Keratinocyte (primary cell): ENCODE measurements around the gene BBS1. TPM values are rescaled to one million over a fixed set of nuclear protein-coding genes. Genes with fewer than 3 reads are reported as not detected.

Experiments used
- DNase-seq: peaks from one replicate; pipeline ENCODE4 v3.0.0-alpha.2; 2011; ENCODE audit warnings: low read depth, missing footprints, low spot score
- FAIRE-seq: peaks from 2 replicates; lab custom pipeline; 2011; peaks lifted over from hg19 to GRCh38; lab: Jason Lieb, UNC
- H2AFZ ChIP-seq: 2 replicates; pipeline ENCODE4 v1.6.0; 2012; ENCODE audit warnings: low read length, control low read depth, inconsistent platforms; ENCODE audit not compliant: control insufficient read depth
- H3K27ac ChIP-seq: 2 replicates; pipeline ENCODE4 v1.5.1; 2011; ENCODE audit warnings: low read length; ENCODE audit not compliant: control insufficient read depth, insufficient read depth
- H3K27me3 ChIP-seq: 3 replicates; pipeline ENCODE4 v1.6.0; 2011; ENCODE audit warnings: low read length; ENCODE audit not compliant: control insufficient read depth, insufficient read depth; ENCODE audit errors: extremely low read depth
- H3K36me3 ChIP-seq, 2 experiments: 2 replicates in 1 of 2; 3 replicates in 1 of 2; pipeline ENCODE4 v1.5.1; 2011; ENCODE audit warnings: low read length in 2 of 2, mild to moderate bottlenecking in 1 of 2; ENCODE audit not compliant: control insufficient read depth in 2 of 2, insufficient read depth in 2 of 2; ENCODE audit errors: extremely low read depth in 1 of 2
- H3K4me1 ChIP-seq: 3 replicates; pipeline ENCODE4 v1.5.1; 2011; ENCODE audit warnings: low read length; ENCODE audit not compliant: control insufficient read depth, insufficient read depth; ENCODE audit errors: extremely low read depth
- H3K4me2 ChIP-seq: 3 replicates; pipeline ENCODE4 v1.6.0; 2011; ENCODE audit warnings: low read depth, low read length; ENCODE audit not compliant: control insufficient read depth, insufficient read depth; ENCODE audit errors: extremely low read depth
- H3K4me3 ChIP-seq, 3 experiments: fragments of 200-600 bp in 1 of 3; sonication (generic) in 1 of 3; 2 replicates in 2 of 3; 3 replicates in 1 of 3; pipeline ENCODE4 v1.5.1; 2011 to 2016; ENCODE audit warnings: low read length in 3 of 3, mild to moderate bottlenecking in 3 of 3, control low read depth in 2 of 3, inconsistent platforms in 1 of 3, low read depth in 1 of 3, mixed read lengths in 1 of 3, mixed run types in 1 of 3, moderate library complexity in 1 of 3; ENCODE audit not compliant: control insufficient read depth in 2 of 3, insufficient read depth in 2 of 3; ENCODE audit errors: extremely low read depth in 1 of 3
- H3K79me2 ChIP-seq: 2 replicates; pipeline ENCODE4 v1.6.0; 2012; ENCODE audit warnings: low read length; ENCODE audit not compliant: control insufficient read depth, insufficient read depth
- H3K9ac ChIP-seq: 3 replicates; pipeline ENCODE4 v1.6.0; 2011; ENCODE audit warnings: low read length; ENCODE audit not compliant: control insufficient read depth, insufficient read depth; ENCODE audit errors: extremely low read depth
- H3K9me1 ChIP-seq: 3 replicates; pipeline ENCODE4 v1.6.0; 2011; ENCODE audit warnings: low read length; ENCODE audit not compliant: control insufficient read depth, insufficient read depth; ENCODE audit errors: extremely low read depth
- H3K9me3 ChIP-seq: 2 replicates; pipeline ENCODE4 v1.5.1; 2012; ENCODE audit warnings: low read depth, low read length; ENCODE audit not compliant: control insufficient read depth
- H4K20me1 ChIP-seq: 3 replicates; pipeline ENCODE4 v1.6.0; 2011; ENCODE audit warnings: low read length; ENCODE audit not compliant: control insufficient read depth, insufficient read depth; ENCODE audit errors: extremely low read depth
- CTCF ChIP-seq, 3 experiments: IDR thresholded peaks in 1 of 3; conservative IDR thresholded peaks in 1 of 3; optimal IDR thresholded peaks in 1 of 3; 2 replicates in 2 of 3; 3 replicates in 1 of 3; pipeline versions ENCODE3 to v1.5.1; 2011; ENCODE audit warnings: low read length in 3 of 3, mild to moderate bottlenecking in 3 of 3, moderate library complexity in 2 of 3, control low read depth in 1 of 3, inconsistent platforms in 1 of 3; ENCODE audit not compliant: insufficient read depth in 2 of 3; ENCODE audit errors: extremely low read depth in 1 of 3
- EZH2 ChIP-seq: IDR thresholded peaks from one replicate; pipeline ENCODE4 v1.6.1; 2012; ENCODE audit warnings: inconsistent platforms, mild to moderate bottlenecking, low read length, moderate library complexity
- dilution Hi-C: fragments of 300-500 bp; cut with MboI; formaldehyde crosslinking; loops from one replicate; pipeline ENCODE4 v1.7.0; 2020; ENCODE audit warnings: low sequenced_read_pairs; ENCODE audit not compliant: extremely low pct_ligation_motif_present
- polyA plus RNA-seq, 5 experiments: library from polyadenylated mRNA; depleted of rRNA in 3 of 5; stranded (reverse) in 3 of 5; stranded (forward) in 1 of 5; unstranded in 1 of 5; fragments of >200 nt; gene quantifications; 1 replicate in 1 of 5; 2 replicates in 3 of 5; 3 replicates in 1 of 5; pipeline versions ENCODE4 v1.2.1 to v1.2.3, GENCODE V29; 2011 to 2012; ENCODE audit warnings: missing spikeins in 2 of 5, low read depth in 1 of 5, low replicate concordance in 1 of 5

The BBS1 gene
- polyA plus RNA-seq, 1 donor (not counting 4 experiments of a cell fraction or from before 2014, with no cell fraction given) = 11.7 TPM

GRCh38 chr11:66510990-66511339 lies 530 bp downstream of the BBS1 start:
- H3K4me3 ChIP-seq = peak overlapping the region; percentile 60 to 99 (median 98)
- H3K79me2 ChIP-seq = peaks cover 13% of the 10 kb centered on the region
- dilution Hi-C loops = no loop called here
- H3K36me3 ChIP-seq = peaks cover 7 to 8% of the 10 kb centered on the region in 2 experiments
- no peaks in the 10 kb centered on the region for H3K27me3 ChIP-seq
- TF ChIP-seq CTCF (optimal IDR thresholded peaks at IDR 0.05 in 1 of 3, IDR thresholded peaks at IDR 0.05 in 1 of 3, conservative IDR thresholded peaks at IDR 0.05 in 1 of 3; ENCODE audit: extremely low read depth in 1 of 3, insufficient read depth in 2 of 3, low read length in 3 of 3) (no peak), EZH2 (no peak)
- no peaks in the 10 kb centered on the region for H3K9me3 ChIP-seq
- H3K4me1 ChIP-seq = peaks cover 7% of the 10 kb centered on the region
- H3K9ac ChIP-seq = peak overlapping the region; percentile 92
- peak overlapping the region; percentile 96 for H2AFZ ChIP-seq
- H4K20me1 ChIP-seq = no peaks in the 10 kb centered on the region
- no peak for DNase-seq
- H3K4me2 ChIP-seq = peak overlapping the region; percentile 100
- H3K27ac ChIP-seq = peak overlapping the region; percentile 67
- no peak for FAIRE-seq
- H3K9me1 ChIP-seq = no peaks in the 10 kb centered on the region

DNA sequence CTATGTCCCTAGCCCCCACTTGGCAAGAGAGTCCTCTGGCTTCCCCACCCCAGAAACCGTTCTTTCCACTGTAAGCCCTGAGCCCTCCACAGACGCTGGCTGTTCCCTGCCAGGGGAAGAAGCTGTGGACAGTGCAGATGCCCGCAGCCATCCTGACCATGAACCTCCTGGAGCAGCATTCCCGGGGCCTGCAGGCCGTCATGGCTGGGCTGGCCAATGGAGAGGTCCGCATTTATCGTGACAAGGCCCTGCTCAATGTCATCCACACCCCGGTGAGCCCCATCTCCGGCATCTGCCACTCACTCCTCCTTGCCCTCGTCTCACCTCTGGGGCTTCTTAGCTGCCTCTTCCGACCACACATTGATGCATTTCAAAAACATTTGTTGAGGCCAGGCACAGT lies 13.2 kb downstream of the BBS1 start:
- DNase-seq = no peak
- TF ChIP-seq EZH2 (no peak), CTCF (optimal IDR thresholded peaks at IDR 0.05 in 1 of 3, IDR thresholded peaks at IDR 0.05 in 1 of 3, conservative IDR thresholded peaks at IDR 0.05 in 1 of 3; ENCODE audit: extremely low read depth in 1 of 3, insufficient read depth in 2 of 3, low read length in 3 of 3) (no peak)
- Histone ChIP-seq H3K27me3 (no peaks in the 10 kb centered on the region), H3K9ac (no peak overlapping the region), H3K36me3 (peaks cover 12 to 17% of the 10 kb centered on the region in 2 experiments), H3K79me2 (no peaks in the 10 kb centered on the region), H3K9me3 (no peaks in the 10 kb centered on the region), H3K27ac (no peak overlapping the region), H2AFZ (no peak overlapping the region), H4K20me1 (no peaks in the 10 kb centered on the region), H3K9me1 (no peaks in the 10 kb centered on the region), H3K4me3 (no peak overlapping the region), H3K4me1 (no peaks in the 10 kb centered on the region), H3K4me2 (no peak overlapping the region)
- FAIRE-seq = no peak
- dilution Hi-C loops = no loop called here
